GM15510 (cell line): ENCODE results near the gene BTBD6.

Source experiments
- POLR2A ChIP-seq: IDR thresholded peaks from 3 replicates; pipeline ENCODE4 v1.6.1; 2011; ENCODE audit warnings: borderline replicate concordance; ENCODE audit not compliant: insufficient read length; ENCODE audit errors: extremely low read depth

The BTBD6 gene

DNA sequence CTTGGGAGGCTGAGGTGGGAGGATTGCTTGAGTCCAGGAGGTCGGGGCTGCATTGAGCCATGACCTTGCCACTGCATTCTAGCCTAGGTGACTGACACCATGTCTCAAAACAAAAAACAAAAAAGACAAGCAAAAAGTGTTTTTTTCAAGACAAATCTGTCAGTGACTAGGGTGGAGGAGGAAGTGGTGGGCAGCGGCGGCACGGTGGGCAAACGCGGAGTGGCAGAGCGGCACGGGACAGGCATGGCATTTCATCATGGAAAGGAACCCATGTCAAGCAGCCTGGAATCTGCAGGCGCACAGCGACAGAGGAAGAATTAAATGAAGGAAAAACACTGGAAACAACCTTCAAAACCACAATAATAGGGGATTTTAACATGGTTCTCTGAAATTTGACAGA lies 4.0 kb upstream of the BTBD6 start:
- no peak for TF ChIP-seq POLR2A

DNA sequence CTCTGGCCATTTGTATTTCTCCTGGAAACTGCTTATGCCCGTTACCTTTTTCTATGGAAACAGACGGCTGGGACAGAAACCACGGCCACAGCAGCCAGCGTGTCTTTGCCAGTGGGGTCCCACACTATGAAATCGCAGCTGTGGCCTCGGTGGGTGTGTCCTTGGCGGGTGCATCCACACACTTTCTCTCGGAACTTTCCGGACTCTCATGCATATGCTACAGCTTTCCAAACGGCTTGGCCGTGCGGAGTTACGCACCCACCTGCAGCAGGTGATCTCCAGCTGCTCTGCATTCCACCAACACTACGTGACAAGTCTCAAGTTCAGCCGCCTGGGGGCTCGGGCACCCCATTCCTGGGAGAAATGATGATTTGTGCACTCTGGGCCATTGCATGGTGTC lies 1.3 kb upstream of the BTBD6 start:
- no peak for TF ChIP-seq POLR2A

DNA sequence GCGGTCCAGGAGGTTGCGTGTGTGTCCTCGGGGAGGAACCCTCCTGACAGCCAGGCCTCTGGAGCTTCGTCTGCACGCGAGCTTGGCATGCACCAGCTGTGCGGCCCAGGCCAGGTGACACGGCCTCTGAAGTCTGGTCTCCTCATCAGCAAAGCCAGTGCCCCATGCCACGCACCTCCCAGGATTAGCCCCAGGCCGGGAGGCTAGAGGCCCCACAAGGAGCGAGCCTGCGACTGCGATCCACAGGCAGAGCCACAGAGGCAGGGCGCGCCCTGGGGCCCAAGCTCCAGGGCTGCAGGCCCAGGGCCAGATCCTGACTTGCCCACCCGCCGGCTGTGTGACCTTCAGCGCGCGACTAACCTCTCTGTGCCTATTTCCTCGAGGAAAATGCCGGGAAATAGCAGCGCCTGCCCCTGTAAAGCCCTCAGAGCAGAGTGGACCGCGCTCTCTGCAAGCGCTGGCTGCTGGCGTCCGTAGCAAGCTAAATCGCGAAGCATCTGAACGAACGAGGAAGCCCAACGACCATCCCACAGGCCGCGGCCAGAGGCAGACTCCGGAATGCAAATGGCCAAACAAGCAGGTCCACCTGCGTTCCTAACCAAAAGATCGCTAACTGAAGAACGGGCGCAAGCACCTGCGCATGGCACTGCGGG lies 492 bp upstream of the BTBD6 start:
- TF ChIP-seq POLR2A, result no peak

DNA sequence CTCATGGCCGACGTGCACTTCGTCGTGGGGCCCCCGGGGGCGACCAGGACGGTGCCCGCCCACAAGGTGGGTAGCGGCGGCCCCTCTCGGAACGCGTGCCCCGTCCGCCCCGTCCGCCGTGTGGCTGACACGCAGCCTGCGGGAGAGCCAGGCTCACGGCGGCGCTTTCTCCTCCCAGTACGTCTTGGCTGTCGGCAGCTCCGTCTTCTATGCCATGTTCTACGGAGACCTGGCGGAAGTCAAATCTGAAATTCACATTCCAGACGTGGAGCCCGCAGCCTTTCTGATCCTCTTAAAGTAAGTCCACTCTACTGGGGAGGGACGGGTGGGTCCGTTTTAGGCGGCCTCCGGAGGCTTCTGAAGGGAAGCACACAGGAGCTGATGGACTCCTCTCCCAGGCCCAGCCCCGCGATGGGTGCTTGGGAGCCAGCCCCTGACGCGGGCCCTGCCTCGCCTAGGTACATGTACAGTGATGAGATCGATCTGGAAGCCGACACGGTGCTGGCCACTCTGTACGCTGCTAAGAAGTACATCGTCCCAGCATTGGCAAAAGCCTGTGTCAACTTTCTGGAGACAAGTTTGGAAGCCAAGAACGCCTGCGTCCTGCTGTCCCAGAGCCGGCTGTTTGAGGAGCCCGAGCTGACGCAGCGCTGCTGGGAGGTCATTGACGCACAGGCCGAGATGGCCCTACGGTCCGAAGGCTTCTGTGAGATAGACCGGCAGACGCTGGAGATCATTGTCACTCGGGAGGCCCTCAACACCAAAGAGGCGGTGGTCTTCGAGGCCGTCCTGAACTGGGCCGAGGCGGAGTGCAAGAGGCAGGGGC lies 1.1 kb downstream of the BTBD6 start:
- TF ChIP-seq POLR2A, result no peak

DNA sequence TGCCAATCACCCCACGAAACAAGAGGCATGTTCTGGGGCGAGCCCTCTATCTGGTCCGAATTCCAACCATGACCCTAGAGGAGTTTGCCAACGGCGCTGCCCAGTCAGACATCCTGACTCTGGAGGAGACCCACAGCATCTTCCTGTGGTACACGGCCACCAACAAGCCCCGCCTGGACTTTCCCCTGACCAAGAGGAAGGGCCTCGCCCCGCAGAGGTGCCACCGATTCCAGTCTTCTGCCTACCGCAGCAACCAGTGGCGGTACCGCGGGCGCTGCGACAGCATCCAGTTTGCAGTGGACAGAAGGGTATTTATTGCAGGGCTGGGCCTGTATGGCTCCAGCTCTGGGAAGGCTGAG lies 1.7 kb downstream of the BTBD6 start:
- no peak for TF ChIP-seq POLR2A

DNA sequence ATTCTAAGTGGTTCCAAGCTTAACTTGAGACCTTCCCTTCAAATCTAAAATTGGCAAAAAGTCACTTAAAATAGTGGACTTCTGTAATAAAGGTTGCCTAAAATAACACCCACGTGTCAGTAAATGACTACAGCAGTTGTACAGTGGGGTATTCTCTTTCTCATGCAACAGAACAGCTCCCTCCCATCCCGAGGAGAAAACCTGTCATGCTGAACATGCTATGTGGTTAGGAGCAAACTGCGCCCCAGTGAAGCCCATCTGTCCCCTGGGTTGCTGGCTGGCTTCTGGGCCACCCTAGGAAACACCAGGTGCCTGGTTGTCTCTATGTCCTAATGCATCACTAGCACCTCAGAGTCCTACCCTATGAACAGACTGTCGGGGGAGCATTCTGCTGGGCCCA lies 2.7 kb downstream of the BTBD6 start:
- TF ChIP-seq POLR2A, result no peak

DNA sequence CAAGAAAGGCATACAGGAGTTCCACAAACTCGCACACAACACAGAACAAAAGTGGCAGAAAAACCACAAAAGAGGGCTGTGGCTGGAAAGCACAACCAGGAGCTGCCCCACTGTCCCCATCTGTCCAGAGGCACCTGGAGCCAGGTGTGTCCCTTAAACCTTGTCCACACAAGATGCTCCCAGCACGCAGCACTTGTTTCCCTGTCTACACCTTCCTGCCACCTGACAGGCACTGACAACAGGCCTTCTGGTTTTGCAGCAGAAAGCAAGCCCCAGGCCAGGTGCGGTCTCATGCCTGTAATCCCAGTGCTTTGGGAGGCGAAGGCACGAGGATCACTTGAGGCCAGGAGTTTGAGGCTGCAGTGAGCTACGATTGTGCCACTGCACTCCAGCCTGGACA lies 3.6 kb downstream of the BTBD6 start:
- TF ChIP-seq POLR2A, result no peak

DNA sequence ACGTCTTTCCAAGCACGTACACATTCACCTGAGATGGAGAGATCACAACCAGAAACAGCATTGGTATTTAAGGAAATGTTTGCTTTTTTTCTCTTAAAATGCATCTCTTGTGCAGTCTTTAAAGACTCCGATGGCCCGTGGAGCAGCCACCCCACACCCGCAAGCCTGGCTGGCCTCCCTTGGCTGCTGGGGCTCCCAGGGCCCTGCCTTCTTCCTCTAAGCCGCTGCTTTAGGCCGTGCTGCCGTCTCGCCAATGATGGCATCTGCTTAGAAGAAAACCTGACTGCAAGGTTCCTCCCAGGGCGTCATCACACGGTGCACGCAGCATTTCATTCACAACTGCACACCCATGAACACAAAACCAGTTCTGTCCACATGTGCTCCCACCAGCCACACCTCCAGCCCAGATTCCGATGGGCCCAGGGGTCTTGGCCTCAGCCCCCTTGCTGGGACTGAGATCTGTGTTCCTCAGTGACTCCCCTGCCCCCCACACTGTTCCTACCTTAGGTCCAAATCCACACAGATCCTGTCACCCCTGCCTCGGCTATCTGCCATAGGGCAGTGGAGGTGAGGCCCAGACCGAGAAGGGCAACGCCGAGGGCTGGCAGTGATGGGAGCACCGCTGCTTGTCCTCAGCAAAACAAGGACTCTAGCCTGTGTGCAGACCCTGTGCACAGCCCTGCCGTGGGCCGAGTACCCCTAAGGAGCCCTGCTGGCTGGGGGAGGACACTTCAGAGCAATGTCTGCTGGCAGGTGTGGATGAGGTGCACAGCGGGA lies 4.4 kb downstream of the BTBD6 start:
- TF ChIP-seq POLR2A, result no peak

DNA sequence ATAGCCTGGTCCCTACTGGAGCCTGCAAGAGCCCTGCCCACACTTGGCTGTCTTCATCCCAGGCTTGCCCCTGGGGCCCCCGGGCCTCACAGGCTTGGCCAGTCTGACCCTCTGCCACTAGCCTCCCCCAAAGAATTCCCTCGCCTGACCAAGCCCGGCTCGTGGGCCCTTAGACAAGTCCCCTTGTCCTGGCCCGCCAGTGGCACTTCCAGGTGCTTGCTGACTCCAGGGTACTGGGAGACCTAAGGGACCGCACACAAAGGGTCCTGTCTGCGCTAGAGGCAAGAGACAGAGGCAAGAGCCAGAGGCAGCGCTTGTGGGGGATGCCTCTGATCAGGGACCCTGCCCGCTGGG lies 5.0 kb downstream of the BTBD6 start:
- TF ChIP-seq POLR2A, result no peak

DNA sequence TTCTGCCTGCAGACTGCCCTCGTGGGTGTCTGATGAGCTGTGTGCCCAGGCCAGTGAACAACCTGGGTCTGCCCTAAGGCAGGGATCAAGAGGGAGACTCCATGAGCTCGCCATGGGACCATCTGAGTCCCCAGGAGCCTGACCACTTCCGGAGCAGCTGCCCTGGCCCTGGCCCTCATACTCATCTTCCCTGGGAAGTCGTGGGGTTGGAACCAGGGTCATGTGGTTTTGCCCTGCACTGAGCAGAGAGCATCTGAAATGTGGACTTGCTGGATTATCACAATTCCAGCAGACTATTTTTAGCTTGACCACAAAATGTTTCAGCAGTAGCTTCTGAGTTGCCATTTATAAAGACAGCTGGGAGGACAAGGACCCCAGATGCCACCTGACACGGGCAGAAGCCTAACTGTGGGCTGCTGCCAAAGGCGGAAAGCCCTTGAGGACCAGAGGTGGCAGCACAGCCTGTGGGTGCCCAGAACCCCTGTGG lies 6.7 kb downstream of the BTBD6 start:
- no peak for TF ChIP-seq POLR2A

DNA sequence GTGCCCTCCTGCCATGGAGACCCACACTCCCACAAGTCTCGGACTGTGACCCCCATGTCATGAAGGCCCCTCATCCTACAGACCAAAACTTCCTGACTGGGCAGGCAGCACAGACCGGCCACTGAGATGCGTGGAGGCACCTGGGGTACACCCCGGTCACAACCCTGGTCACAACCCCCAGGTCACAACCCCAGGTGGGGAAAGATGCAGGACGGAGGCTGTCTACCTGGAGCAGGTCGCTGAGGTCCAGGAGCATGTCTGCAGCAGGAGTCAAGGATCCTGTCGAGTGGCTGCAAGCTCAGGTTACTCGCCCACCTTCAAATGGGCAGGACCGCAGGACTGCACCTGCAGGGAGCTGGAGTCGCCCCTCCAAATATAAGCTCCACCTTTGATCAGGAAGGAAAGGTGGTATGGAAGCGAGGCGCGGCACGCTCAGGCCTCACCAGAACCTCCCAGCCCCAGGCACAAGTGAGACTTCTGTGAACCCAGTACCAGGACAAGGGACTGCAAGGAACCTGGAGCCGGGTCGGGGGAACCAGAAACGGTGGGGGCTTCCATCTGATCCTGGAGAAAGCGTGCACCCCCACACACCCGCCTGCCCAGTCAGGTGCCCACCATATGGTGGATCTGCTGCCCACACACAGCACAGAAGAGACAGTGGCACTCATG lies 8.1 kb downstream of the BTBD6 start:
- TF ChIP-seq POLR2A, result no peak

DNA sequence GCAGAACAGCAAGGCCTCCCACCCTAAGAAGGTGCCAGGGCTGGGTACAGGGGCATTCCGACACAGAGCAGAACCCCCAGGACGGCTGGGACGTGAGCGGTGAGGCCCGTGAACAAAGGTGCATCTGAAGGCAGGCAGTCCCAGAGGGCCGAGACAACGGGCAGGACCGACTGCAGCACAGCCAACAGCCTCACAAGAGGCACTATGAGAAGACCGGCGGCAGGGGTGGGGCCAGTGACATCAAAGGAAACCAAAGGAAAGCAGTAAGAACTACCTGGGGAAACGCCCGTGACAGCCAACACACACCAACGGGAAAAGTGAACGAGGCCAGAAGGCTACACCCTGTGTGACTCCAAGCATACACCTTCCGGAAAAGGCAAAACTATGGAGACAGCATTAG lies 9.1 kb downstream of the BTBD6 start:
- no peak for TF ChIP-seq POLR2A

DNA sequence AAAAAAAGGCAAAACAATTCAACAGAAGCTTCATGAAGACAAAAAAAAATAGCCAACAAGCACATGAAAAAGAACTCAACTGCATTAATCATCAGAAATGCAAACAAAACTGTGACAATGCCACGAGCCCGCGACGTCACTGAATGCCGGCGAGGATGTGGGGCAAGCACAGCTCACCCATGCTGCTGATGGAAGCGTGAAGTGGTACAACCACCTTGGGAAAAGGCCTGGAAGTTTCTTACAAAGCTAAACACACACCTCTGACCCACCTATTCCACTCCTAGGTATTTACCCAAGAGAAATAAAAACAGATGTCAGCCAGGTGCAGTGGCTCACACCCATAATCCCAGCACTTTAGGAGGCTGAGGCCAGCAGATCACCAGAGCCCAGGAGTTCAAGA lies 10.5 kb downstream of the BTBD6 start:
- TF ChIP-seq POLR2A, result no peak

DNA sequence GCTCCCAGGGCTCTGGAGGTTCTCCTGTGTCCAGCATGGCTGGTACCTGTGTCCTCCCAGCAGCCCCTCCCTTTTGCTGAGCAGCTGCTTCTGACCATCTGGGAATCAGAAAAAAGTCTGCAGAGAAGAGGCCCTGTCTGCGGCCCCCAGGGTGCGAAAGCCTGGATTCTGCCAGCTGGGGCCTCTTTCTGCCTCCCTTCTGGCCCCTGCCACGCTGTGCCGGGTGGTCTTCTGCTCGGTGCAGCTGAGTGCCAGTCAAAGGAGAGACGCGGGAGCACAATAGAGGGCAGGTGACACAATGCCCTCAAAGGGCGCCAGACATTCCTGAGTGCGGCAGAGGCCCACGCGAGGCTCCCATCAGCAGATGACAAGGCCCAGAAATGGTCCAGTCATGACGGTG lies 12.6 kb downstream of the BTBD6 start:
- TF ChIP-seq POLR2A, result no peak

DNA sequence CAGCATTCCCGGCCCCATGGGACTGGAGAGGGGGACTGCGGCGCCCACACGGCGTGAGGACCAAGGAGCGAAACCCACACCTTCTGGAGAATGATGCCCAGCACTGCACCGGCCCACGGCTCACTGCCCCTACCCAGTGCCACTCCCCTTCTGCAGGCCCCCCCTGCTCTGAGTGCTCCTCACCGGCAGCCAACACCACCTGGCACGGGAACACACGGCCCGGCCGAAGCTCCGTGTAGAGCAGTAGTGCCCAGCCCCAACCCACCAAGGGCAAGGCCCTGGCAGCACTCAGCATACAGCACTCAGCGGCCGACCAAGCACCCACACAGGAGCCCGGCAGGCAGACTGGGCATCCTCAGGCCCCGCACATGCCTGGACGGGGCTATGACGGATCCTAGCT lies 13.4 kb downstream of the BTBD6 start:
- TF ChIP-seq POLR2A, result no peak

DNA sequence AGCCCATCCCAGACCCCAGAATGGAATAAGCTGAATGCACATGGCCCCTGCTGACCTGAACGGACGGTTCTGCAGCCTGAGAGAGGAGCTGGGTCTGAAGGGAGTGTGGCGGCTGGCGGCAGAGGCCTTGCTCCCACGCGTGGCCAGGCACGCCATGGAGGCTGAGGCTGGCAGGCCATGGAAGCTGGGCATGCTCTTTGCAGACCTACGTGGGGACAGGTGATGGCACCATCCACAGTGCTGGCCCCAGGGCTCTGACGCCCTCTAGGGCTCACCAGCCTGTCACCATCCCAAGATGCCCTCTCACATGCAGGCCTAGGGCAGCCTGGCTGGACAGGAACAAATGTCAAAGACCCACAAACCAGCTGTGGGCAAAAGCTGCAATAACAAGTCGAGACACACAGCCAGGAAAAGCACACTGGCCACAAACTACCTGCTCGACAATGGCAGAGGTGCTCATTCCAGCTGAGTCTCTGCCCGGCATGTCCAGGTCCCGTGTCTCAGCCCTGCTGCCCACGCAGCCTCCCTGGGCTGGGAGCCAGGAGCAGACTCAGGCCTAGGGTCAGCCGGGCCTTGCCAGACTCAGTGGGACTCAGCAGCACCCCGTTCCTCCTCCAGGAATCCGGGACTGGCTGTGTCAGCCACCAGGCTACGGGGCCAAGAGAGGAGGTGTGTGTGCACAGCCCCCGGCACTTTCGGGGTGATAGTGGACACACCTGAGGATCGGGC lies 19.7 kb downstream of the BTBD6 start:
- no peak for TF ChIP-seq POLR2A
